HepG2 (cell line): ENCODE data around the gene CCDC122.

Source experiments
- FUBP1 ChIP-seq: sonication (generic); formaldehyde crosslinking; IDR thresholded peaks from 2 replicates; pipeline ENCODE4 v1.5.1; 2020; ENCODE audit warnings: missing genetic modification reagents, mild to moderate bottlenecking, borderline replicate concordance
- NFIC ChIP-seq: IDR thresholded peaks from 2 replicates; pipeline ENCODE4 v1.6.1; 2012; ENCODE audit warnings: mild to moderate bottlenecking, low read length, inconsistent platforms
- ZBTB26 ChIP-seq: IDR thresholded peaks from 2 replicates; pipeline ENCODE4 v1.6.1; 2016; ENCODE audit warnings: missing compliant biosample characterization, missing genetic modification reagents, borderline replicate concordance
- ZNF138 ChIP-seq: sonication (generic); formaldehyde crosslinking; IDR thresholded peaks from 2 replicates; pipeline ENCODE4 v1.5.0; 2020; ENCODE audit warnings: mild to moderate bottlenecking, low read depth, missing genetic modification reagents
- ZNF644 ChIP-seq: IDR thresholded peaks from 2 replicates; pipeline ENCODE4 v1.6.1; 2016; ENCODE audit warnings: low read depth

- TF ChIP-seq FUBP1 (CRISPR knock-in tag), result no peak
- TF ChIP-seq ZBTB26 (CRISPR knock-in tag), result no peak
- TF ChIP-seq NFIC, result no peak
- no peak for TF ChIP-seq ZNF138 (CRISPR knock-in tag)
- no peak for TF ChIP-seq ZNF644 (CRISPR knock-in tag)
Observed at GRCh38 chr13:43797869-43798268, 81.7 kb downstream of the CCDC122 start.
